Dedifferentiated amniotic fluid mesenchymal stem cell (primary cell): Measurements from ENCODE around the gene BUD23.
"Not testable (repeated sequence)": the region's sequence is repeated elsewhere in the genome, so short reads cannot be mapped to it uniquely, and the experiment has no call there.

Experiments used
- DNase-seq: peaks from one replicate; pipeline ENCODE4 v3.0.0-alpha.2; 2016; ENCODE audit errors: extremely low spot score

BUD23 gene

DNA sequence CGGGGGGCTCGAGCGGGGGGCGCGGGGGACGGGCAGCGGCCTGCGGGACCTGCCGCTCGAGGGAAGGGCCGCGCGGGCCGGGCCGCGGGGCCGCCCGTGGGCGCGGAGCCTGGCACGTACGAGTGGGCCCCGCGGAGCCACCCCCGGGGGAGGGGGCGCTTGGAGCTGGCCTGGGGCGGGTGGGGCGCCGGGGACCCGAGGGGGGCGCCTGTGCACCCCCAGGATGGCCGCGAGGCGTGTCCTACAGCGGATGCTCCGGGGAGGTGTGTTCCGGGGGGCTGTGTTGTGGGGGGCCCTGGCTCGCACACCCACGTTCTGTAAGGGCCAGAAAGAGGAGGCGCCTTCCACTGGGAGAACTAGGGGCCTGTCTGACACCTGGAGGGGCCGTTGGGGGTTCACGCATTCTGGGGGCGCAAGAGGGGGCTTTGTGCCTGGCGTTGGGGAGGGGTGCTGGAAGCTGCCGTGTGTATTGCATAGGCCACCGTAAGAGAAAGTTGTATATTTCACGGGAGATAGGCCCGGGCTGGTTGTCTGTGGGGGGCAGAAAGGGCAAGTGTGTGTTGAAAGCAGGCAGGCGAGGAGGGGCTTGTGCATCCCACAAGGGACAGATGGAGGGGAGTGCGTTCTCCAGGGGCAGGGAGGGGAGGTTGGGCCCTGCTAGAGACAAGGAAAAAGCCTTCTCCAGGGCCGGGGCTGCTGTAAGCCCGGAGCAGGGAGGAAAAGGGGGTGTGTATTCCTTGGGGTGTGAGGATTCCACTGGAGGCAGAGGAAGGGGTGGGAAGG is 15.1 kb upstream of the BUD23 start:
- DNase-seq: no peak

DNA sequence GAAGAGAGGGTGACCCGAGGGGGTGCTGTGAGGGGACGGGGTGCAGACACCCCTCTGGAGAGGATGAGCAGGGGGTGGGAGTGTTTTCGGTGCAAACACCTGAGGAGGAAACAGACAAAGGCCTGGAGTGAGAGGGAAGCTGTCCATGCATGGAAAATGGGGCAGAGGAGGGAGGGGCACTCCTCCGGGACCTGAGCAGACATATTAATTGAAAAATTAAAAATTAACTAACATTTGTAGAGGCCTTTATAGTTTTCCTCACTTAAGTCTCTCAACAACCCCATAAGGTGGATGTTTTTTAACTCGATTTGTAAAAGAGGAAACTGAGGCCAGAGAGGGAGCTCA is 14.5 kb upstream of the BUD23 start:
- no peak for DNase-seq

DNA sequence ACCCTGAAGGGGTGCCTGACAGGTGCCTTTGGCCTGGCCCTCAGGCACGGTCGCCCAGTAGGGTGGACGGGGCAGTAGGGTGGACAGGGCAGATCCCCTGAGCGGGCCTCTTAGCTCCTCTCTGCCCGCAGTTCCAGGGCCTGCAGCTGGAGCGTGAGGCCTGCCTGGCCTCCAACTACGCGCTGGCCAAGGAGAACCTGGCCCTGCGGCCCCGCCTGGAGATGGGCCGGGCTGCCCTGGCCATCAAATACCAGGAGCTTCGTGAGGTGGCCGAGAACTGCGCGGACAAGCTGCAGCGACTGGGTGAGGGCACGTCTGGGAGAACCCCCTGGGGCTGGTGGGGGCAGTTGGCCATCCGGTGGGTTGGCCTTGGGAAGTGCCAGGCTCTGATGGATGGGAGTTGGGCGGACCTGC is 14.1 kb upstream of the BUD23 start:
- no peak for DNase-seq

DNA sequence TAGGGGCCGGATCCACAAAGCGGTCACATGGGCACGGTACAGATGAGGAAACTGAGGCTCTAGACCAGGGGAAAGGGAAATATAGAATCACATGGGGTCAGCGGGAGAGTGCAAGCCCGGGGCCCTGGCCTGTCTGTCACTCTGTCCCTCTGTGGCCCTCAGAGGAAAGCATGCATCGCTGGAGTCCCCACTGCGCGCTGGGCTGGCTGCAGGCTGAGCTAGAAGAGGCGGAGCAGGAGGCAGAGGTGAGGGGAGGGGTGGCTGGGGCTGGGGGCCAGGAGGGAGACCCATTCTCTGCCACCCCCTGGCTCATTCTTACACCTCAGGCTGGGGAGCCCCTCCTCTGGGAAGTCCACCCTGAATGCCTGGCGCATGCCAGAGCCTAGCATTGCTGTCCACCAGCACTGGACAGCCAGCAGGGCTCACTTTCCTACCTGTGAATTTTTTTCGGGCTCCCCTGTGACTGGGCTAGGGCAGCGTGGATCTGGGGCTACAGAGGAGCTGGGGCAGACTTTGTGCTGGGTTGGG is 13.5 kb upstream of the BUD23 start:
- no peak for DNase-seq

DNA sequence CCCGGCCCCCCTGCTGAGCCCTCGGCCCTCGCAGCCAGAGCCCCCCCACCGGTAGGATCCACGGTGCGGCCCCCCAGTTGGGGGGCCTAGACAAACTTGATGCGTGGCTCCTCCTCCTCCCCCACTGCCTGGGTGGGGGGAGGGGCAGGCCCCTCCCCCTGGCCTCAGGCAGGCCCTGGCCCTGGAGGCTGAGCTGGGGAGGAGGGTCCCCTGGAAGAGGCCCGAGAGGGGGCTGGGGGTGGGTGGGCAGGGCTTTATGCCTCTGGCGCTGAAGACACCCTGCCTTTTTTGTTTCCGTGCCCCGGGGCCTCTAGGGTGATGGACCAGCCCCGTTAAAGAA is 12.1 kb upstream of the BUD23 start:
- DNase-seq: no peak

DNA sequence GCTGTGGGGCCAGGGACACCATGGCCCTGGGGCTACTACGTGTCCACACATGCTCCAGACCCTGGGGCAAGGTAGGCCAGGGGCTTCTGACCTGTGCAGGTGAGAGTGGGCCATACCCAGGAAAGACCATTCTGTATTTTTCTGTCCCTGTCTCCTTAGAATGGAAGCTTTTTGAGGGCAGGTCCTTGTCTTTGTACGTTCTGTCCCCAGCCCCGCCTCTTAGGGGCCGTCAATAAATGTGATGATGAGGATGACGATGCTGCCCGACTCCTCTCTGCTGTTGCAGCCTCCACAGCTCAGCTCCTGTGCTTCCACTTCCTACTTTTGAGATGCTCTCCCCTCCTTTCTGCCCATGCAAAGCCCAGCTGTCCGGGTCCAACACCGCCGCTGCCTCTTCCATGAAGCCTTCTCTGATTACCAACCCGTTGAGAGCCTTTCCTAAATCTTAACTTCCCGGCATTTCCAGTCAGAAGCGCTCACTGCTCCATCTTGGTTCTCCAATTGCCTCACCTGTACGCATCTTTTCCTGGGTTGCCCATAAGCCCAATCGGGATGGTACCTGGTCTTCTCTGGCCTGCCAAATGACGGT is 11.4 kb upstream of the BUD23 start:
- DNase-seq: no peak

DNA sequence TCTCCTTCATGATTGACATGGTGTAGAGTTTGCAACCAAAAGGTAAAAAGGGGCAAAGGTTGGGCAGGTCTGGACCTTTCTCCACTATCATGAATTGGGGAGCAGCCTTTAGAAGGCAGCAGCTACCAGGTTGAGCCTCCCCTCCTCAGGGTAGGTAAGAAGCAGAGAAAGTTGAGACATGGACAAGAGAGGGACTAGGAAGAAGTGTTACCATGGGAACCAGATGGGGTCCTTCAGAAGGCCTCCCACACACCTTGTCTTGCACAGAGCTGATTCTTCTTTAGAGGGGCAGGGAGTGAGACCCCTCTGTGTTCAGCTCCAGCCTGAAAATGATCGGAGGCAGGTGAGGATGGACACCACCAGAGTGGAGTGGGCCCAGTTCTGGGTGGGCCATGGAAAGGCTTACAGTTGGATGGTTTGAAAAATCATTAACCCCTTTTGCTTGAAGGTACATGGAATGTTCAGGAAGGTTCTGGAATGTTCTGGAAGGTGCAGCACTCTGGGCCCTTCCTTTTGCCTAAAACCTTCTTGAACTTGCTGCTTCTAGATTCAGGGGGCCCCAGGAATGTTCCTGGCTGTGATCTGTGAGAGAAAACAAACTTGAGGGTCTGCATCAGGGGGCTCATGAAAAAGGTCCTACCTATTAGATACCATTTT is 8.8 kb upstream of the BUD23 start:
- DNase-seq: no peak

DNA sequence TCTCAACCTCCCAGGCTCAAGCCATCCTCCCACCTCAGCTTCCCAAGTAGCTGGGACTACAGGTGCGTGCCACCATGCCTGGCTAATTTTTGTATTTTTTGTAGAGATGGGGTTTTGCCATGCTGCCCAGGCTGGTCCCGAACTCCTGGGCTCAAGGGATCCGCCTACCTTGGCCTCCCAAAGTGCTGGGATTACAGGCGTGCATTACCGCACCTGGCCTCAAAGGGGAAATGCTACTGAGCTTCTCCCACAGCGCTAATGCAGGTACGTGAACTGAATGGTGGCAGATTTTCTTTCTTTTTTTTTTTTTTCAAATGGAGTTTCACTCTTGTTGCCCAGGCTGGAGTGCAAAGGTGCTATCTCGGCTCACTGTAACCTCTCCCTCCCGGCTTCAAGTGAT is 7.3 kb upstream of the BUD23 start:
- DNase-seq: not testable (repeated sequence)

DNA sequence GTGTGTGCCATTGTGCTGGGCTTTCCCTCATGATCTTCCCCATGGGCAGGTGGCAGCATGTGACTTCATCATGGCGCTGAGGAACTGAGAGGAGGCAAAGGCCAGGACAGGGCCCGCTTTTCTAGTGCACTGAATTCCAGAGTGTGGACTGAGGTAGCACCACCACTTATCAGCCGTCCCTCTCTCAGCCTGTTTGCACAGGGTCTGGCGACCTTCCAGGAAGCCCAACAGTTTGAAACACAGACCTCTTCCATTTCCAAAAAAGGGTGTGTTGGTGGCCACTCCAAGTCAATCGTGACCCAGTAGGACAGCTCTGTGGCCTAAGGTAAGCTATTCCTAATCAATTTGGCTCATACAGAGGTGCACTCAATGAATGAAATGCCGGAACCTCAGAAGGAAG is 4.5 kb upstream of the BUD23 start:
- no peak for DNase-seq

DNA sequence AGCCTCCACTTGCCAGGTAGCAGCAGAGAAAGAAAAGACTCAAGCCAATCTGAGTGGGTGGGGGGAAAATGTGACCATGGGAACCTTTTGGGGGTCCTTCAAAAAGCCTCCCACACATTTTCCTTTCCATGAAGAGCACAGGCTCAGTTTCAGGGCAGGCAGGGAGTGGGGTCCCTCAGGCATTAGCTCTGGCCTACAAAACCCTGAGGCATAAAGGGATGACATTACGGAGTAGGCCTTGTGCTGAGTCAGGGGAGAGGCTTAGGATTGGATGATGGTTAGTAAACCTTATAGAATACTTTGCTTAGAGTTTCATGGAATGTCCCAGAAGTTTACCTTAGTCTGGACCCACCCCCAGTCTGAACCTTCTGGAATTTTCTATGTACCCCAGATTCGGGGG is 3.7 kb upstream of the BUD23 start:
- DNase-seq: no peak

DNA sequence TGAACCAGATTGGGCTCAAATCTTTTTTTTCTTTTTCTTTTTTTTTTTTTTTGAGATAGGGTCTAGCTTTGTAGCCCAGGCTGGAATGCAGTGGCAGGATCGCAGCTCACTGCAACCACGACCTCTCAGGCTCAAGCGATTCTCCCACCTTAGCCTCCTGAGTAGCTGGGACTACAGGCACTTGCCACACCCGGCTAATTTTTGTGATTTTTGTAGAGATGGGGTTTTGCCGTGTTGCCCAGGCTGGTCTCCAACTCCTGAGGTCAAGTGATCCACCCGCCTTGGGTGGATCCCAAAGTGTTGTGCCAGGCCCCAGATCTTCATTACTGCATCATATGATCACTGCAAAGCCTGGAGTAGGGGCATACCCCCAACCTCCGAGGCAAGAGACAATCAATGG is 2.9 kb upstream of the BUD23 start:
- DNase-seq: no peak

DNA sequence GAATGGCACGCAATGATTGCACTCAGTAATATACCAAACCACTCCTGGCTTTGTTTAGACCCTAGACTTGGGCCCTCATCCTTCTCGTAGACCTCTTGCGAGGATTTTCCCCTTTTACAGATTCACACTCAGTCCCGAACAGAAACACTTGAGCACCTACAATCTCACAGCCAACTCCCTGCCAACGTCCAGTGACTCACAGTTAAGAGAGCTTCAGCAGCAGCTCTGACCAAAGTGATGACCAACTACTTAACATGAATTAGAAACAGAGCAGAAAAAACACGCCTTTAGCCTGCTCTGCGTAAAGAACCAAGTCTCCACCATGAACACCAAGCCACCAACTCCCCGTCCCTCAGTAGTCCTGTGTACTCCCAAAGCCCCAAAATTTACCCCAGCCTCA is 2.4 kb upstream of the BUD23 start:
- no peak for DNase-seq

DNA sequence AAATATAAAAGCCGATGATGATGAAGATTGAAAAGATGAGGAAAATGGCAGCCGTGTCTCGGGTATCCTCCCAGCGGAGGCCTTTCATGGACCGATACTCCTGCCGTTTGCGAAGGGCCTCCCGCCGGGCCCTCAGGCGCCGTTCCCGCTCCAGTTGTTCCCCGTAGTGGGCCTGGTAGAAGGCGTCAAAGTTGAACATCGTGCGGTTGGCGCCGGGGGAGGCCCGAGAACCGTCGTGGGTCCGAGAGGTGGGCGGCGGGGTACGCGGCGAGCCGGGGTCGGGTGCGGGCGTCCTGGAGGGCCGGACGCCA is 697 bp upstream of the BUD23 start:
- no peak for DNase-seq

DNA sequence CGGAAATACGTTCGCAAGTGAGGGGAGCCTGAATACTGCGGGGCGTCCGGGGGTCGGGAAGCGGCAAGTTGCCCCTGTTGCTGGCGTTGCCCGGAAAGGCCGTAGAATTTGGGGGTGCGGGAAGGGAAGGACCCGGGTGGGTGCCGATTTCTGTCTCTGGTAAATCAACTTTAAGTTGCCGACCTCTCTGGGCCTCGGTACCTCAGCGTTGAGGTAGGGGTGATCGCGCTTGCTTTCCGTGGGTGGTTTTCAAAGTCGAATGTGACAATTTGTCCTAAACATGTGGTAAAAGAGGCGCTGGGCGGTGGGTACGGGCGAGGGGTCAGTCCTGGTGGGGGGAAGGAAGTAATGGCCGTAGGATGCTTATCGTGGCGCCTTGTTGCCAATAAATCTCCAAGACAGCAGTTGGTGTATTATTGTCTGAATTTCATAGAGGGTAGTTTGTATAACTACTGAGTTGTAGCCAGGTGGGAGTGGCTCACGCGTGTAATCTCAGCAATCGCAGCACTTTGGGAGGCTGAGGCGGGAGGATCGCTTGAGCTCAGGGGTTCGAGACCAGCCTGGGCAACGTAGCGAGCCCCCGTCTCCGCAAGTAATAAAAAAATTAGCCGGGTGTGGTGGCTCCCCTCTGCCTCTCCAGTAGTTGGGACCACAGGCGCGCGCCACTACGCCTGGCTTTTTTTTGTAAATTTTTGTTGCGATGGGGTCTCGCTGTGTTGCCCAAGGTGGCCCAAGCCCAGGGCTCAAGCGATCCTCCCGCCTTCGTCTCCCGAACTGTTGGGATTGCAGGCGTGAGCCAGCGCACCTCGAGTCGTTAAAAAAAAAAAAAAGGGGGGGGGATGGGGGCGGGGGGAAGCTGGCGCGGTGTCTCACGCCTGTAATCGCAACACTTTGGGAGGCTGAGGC is 644 bp downstream of the BUD23 start:
- no peak for DNase-seq

DNA sequence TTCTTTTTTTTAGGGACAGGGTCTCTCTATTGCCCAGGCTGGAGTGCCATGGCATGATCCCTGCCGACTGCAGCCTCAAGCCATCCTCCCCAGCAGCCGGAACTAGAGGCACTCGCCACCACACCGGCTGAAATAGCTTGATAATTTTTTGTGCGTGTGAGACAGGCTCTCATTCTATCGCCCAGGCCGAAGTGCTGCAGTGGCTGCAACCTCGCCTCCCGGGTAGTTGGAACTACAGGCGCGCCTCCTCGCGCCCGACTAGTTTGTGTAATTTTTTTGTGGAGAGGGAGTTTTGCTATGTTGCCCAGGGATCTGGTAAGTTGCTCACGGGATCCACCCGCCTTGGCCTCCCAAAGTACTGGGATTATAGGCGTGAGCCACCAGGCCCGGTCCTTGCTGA is 1.9 kb downstream of the BUD23 start:
- DNase-seq: no peak

DNA sequence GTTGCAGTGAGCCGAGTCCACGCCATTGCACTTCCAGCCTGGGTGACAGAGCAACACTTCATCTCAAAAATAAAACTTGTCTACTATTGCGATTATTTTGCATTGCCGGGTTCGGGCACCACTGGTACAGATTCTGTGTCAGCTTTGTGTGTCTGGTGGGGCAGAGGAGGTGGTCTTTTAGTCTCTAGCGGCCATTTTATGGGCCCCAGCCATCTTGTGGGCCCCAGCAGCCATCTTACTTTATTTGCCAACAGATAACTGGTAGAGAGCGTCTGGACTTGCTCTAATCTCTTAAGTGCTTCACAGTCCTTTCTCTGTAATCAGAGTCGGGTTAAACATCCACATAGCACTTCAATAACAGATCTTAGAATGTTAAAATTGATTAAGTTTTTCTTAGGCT is 4.9 kb downstream of the BUD23 start:
- DNase-seq: no peak

DNA sequence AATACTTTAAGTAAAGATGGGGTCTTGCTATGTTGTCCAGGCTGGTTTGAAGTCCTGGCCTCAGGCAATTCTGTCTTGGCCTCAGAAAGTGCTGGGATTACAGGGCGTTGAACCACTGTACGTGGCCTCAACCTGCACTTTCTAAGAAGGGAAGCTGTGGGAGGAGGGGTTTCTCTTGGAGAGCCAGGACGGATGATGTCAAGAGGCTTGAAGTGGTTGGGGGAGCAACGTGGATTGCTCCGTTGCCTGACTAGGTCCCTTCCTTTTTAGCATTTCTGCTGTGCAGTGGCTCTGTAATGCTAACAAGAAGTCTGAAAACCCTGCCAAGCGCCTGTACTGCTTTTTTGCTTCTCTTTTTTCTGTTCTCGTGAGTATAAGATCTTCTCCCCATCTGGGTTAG is 7.2 kb downstream of the BUD23 start:
- no peak for DNase-seq

DNA sequence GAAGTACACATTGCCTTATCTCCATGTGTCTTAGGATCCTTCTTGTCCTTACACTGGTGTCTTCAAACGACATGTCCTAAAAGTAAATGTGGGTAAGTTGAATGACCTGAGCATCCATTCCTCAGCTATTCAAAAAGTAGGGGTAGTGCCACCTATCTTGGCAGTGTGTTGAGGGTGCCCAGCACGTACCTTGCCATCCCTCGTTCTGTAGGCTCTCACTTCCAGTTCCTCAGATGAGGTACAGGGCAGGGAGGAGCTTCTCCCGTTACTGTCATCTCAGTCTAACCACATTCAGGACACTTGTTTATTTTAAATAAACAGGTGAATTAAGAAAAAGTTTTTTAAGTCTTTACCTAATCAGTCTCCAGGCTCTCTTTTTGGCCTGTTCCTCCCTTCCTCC is 13.0 kb downstream of the BUD23 start:
- DNase-seq: no peak

DNA sequence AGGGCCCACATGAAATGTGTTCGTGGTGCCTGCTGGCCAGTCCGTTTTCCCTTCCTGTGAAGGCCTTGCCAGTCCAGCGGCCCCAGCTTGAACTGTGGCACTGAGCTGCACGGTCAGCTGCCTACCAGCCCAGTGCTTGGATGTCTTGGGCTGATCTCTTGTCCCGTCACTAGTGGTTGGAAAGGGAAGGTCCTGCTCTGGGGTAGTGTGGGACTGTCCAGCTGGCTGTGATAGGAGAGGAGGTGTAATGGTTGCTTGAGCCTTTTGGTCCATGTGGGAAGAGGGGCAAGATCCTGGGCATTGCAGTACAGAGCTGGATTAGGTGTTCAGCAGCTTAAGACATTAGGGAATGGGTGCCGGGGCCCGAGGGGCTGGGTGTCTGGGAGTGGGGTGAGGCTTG is 15.0 kb downstream of the BUD23 start:
- DNase-seq: no peak

DNA sequence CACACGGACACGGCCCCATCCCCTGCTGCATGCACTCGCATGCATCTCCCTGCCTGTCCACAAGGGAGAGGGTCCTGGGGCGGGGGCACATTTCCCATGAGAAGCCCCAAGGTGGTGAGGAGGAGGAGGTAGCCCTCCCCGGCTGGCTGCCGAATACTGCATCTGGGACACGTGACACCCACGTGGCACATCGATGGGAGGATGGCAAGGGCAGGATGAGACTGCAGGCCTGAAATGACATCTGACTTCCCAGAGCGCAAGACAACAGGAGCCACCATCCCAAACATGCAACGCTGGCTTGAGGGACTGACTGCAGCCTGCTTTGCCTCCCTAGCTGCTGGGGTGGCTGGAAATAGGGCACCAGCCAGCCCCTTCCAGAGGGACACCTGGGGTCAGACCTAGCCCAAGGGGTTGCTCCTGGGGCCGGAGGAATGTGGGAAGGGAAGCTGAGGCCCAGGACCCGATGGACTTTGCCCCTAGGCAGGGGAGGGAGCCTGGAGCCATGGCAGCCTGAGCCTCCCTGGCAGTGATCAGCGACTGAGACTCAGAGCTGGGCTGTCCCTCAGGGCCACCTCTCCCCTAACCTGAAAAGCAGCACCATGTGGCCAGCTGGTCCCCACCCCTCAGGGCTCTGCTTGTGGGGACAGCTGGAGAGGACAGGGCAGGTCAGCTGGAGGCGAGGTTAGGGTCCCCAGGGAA is 16.1 kb downstream of the BUD23 start:
- DNase-seq: no peak

DNA sequence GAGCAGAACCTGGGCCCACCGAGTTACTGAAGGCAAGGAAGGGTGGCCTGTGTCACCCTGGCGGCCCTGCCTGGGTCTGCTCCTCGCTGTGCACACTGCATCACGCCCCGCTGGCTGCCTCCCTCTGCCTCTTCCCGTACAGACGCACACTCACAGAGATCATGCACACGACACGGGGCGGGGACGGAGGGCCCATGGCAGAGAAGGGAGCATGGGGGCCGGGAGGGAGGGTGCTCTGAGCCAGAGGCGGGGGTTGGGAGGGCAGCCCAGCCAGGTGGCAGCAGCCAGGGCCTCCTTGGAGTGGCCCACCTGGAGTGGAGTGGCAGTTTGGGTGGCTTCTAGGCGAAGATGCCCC is 16.6 kb downstream of the BUD23 start:
- no peak for DNase-seq

DNA sequence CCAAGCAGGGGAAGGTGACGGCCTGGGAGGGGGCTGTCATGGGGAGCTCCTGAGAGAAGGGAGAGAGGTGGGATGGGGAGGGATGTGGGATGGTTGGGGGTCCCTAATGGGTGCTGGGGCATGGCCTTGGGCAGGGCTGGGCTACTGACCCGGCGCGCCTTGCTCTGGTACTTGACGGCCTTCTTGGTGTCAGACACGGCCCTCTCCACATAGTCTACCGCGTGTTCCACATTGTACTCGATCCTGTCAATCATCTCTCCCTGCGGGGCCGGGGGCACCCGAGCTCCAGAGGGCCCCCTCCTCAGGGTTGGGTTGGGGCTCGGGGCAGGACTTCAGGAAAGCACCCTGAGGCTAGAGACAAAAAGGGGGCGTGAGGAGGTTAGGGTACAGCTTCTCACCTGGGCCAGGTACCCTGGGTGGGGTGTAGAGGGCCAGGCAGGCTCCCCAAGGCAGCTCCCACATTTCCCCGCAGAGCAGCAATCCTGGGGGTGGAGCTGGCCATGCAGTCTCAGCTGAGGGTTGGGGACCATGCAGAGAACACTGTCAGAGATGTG is 17.3 kb downstream of the BUD23 start:
- no peak for DNase-seq
